Fibroblast of lung (primary cell): ENCODE measurements around the gene FAM47E.

Experiments
- EZH2 ChIP-seq: IDR thresholded peaks from 2 replicates; pipeline ENCODE4 v1.5.1; 2012; ENCODE audit warnings: low read length, control low read depth, mild to moderate bottlenecking; ENCODE audit errors: missing control alignments
- TF ChIP-seq, protein P1 (sequence below), 2 donors: IDR thresholded peaks in 1 of 2; conservative IDR thresholded peaks in 1 of 2; 1 replicate in 1 of 2; 2 replicates in 1 of 2; pipeline ENCODE4 v1.5.1; 2011 to 2012; ENCODE audit warnings: low read length in 2 of 2, control low read depth in 1 of 2, inconsistent platforms in 1 of 2, low read depth in 1 of 2, mild to moderate bottlenecking in 1 of 2

DNA sequence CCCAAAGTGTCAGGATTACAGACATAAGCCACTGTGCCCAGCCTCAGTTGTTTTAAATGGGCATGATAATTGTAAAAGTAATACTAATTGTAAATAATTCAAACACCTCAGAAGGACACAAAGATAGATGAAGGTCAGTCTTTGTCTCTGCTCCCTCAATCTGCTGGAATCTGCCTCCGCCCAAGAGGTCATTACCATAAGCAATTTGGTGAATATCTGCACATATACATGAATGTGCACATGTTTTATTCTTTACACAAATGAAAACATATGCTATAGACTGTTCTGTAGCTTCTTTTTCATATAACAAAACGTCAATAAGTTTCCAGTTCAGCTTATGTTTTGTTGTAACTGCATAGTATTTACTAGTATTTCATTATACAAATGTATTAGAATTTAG is 62.0 kb downstream of the FAM47E start:
- TF ChIP-seq, protein P1, sequence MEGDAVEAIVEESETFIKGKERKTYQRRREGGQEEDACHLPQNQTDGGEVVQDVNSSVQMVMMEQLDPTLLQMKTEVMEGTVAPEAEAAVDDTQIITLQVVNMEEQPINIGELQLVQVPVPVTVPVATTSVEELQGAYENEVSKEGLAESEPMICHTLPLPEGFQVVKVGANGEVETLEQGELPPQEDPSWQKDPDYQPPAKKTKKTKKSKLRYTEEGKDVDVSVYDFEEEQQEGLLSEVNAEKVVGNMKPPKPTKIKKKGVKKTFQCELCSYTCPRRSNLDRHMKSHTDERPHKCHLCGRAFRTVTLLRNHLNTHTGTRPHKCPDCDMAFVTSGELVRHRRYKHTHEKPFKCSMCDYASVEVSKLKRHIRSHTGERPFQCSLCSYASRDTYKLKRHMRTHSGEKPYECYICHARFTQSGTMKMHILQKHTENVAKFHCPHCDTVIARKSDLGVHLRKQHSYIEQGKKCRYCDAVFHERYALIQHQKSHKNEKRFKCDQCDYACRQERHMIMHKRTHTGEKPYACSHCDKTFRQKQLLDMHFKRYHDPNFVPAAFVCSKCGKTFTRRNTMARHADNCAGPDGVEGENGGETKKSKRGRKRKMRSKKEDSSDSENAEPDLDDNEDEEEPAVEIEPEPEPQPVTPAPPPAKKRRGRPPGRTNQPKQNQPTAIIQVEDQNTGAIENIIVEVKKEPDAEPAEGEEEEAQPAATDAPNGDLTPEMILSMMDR (conservative IDR thresholded peaks at IDR 0.05 in 1 of 2, IDR thresholded peaks at IDR 0.05 in 1 of 2; ENCODE audit: low read depth in 1 of 2, low read length in 2 of 2) = no peak
- no peak for TF ChIP-seq EZH2
